ENCODE results near the gene DLST. TPM values are rescaled to one million over a fixed set of nuclear protein-coding genes. Genes with fewer than 3 reads are reported as not detected.

The DLST gene
- total and polyA plus RNA-seq, 2 of the 4 experiments (the other 2 are of a cell fraction), result 58.6 to 119 TPM

DNA sequence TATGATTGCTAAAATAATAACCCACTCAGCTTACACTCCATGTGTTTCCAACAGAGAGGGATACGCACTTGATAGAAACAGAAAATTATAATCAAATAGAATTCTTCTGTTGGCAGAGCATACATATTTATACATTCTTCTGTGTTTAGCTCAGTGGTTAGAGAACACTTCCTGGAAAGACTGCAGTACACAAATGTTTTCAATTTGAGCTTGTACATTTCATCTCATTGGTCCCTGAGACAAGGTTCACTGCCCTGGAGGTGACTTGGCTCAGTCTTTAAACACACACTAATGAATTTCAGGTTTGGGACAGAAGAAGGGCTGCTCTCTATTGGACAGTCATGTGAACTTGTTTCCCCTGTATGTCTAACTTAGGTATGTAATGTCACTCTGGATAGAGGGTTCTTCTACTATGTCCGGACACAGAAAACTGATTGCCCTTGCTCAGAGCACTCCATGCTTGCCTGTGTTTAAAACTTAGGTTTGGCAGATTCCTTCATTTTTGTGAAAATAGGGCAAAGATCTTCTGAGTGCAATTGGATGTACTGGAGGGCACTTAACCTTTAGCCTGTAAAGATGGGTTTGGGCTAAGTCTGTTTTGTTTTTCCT lies 28.7 kb upstream of the DLST start (continued):
- TF ChIP-seq FOS (IDR thresholded peaks at IDR 0.05; ENCODE audit: low read depth, low read length), result no peak

DNA sequence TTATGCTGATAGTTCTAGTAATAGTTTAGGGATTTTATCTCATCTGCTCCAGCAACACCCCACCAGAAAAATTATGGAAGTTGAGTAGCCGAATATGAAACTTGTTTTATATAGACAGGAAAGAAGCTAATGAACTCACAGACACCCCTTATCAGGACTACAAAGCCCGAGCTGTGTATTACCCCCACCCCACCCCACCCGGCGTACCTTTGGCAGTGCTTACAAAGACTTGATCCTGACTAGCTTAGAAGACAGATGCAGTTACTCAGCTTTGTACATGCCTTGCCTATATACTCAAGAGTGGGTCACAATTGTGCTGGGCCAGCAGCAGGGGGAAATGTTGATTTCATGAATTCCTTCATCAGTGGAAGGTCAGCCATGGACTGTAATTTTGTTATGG lies 28.1 kb upstream of the DLST start:
- Histone ChIP-seq H2BK120ac (ENCODE audit: low read depth, low read length) (peak overlapping the region; percentile 81), H3K56ac (ENCODE audit: extremely low read depth, insufficient read depth, low read length) (no peak overlapping the region), H4K20me1 (ENCODE audit: insufficient read depth, low read length) (peaks cover 3% of the 10 kb centered on the region; the same call in 1 of the 2 replicates), H3K27ac (ENCODE audit: insufficient read depth, low read length) (peak overlapping the region; percentile 96; the same call in 1 of the 2 replicates), H3K36me3 (ENCODE audit: control insufficient read depth, insufficient read depth, low read length) (no peaks in the 10 kb centered on the region), H4K8ac (ENCODE audit: low read depth in 2 of 2, low read length in 2 of 2) (peak overlapping the region in 1 of 2 experiments; percentile 11; a peak in 1 of 4 replicates), H2AK9ac (replicated peaks; ENCODE audit: low read depth, low read length, poor library complexity) (peak overlapping the region; percentile 3), H3K4me1 (ENCODE audit: control insufficient read depth, insufficient read depth, low read length) (peaks cover 22% of the 10 kb centered on the region), H3K79me1 (ENCODE audit: low read depth in 1 of 2, low read length in 2 of 2) (peaks cover 0 to 4% of the 10 kb centered on the region in 2 experiments; a peak in 1 of 4 replicates), H3K18ac (ENCODE audit: low read depth, low read length) (peak overlapping the region; percentile 90), H3K4me3 (ENCODE audit: insufficient read depth, low read depth, low read length) (no peak overlapping the region), H2BK15ac (ENCODE audit: low read depth, low read length) (peak overlapping the region; percentile 24; the same call in 1 of the 3 replicates), H3K9ac (ENCODE audit: low read depth, low read length) (peak overlapping the region; percentile 19; the same call in 1 of the 2 replicates), H3K9me3 (ENCODE audit: control insufficient read depth, insufficient read depth, low read length) (no peaks in the 10 kb centered on the region), H3K23ac (ENCODE audit: low read depth, low read length) (peak overlapping the region; percentile 48), H2BK20ac (ENCODE audit: low read depth, low read length) (peak overlapping the region; percentile 75), H2AFZ (replicated peaks; ENCODE audit: low read length, poor library complexity) (no peak overlapping the region), H3K9me1 (ENCODE audit: insufficient read depth, low read length) (peaks cover 15% of the 10 kb centered on the region), H3K14ac (replicated peaks; ENCODE audit: low read depth, low read length) (peak overlapping the region; percentile 46; the same call in 1 of the 2 replicates), H3K4me2 (ENCODE audit: low read depth, low read length) (peak overlapping the region; percentile 72), H2AK5ac (ENCODE audit: low read depth, low read length) (peak overlapping the region; percentile 60; the same call in 1 of the 2 replicates), H4K5ac (ENCODE audit: low read depth, low read length) (peak overlapping the region; percentile 56; the same call in 1 of the 2 replicates), H2BK5ac (ENCODE audit: low read depth, low read length, poor library complexity, severe bottlenecking) (peak overlapping the region; percentile 89), H3K27me3 (ENCODE audit: control insufficient read depth, insufficient read depth, low read length) (no peaks in the 10 kb centered on the region), H4K91ac (ENCODE audit: insufficient read depth, low read depth, low read length) (peak overlapping the region; percentile 54; the same call in 1 of the 2 replicates), H3K4ac (ENCODE audit: low read depth, low read length) (peak overlapping the region; percentile 81)
- CTCF ChIA-PET, result no interaction called here
- dilution Hi-C loops (cut with HindIII; ENCODE audit: low sequenced_read_pairs, unreplicated experiment), result no loop called here
- peak; percentile 25 for ATAC-seq (ENCODE audit: low read depth)
- TF ChIP-seq RFX5 (IDR thresholded peaks at IDR 0.05; ENCODE audit: low read depth, low read length) (no peak), POLR2A (IDR thresholded peaks at IDR 0.05; ENCODE audit: low read depth, low read length) (no peak), MAZ (IDR thresholded peaks at IDR 0.05; ENCODE audit: borderline replicate concordance, low read depth, low read length) (no peak), FOS (IDR thresholded peaks at IDR 0.05; ENCODE audit: low read depth, low read length) (no peak), CEBPB (IDR thresholded peaks at IDR 0.05; ENCODE audit: low read depth, low read length) (no peak), SMC3 (IDR thresholded peaks at IDR 0.05; ENCODE audit: low read depth, low read length) (no peak), CHD1 (IDR thresholded peaks at IDR 0.05; ENCODE audit: low read depth, low read length) (no peak), RCOR1 (IDR thresholded peaks at IDR 0.05; ENCODE audit: insufficient replicate concordance, low read length) (no peak), MAFK (IDR thresholded peaks at IDR 0.05; ENCODE audit: low read depth, low read length) (no peak)
- TF ChIP-seq, protein P1, sequence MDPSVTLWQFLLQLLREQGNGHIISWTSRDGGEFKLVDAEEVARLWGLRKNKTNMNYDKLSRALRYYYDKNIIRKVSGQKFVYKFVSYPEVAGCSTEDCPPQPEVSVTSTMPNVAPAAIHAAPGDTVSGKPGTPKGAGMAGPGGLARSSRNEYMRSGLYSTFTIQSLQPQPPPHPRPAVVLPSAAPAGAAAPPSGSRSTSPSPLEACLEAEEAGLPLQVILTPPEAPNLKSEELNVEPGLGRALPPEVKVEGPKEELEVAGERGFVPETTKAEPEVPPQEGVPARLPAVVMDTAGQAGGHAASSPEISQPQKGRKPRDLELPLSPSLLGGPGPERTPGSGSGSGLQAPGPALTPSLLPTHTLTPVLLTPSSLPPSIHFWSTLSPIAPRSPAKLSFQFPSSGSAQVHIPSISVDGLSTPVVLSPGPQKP (IDR thresholded peaks at IDR 0.05; ENCODE audit: borderline replicate concordance, low read depth, low read length), result no peak
- TF ChIP-seq, protein P2, sequence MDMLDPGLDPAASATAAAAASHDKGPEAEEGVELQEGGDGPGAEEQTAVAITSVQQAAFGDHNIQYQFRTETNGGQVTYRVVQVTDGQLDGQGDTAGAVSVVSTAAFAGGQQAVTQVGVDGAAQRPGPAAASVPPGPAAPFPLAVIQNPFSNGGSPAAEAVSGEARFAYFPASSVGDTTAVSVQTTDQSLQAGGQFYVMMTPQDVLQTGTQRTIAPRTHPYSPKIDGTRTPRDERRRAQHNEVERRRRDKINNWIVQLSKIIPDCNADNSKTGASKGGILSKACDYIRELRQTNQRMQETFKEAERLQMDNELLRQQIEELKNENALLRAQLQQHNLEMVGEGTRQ (IDR thresholded peaks at IDR 0.05; ENCODE audit: low read depth, low read length), result no peak
- TF ChIP-seq, protein P3, sequence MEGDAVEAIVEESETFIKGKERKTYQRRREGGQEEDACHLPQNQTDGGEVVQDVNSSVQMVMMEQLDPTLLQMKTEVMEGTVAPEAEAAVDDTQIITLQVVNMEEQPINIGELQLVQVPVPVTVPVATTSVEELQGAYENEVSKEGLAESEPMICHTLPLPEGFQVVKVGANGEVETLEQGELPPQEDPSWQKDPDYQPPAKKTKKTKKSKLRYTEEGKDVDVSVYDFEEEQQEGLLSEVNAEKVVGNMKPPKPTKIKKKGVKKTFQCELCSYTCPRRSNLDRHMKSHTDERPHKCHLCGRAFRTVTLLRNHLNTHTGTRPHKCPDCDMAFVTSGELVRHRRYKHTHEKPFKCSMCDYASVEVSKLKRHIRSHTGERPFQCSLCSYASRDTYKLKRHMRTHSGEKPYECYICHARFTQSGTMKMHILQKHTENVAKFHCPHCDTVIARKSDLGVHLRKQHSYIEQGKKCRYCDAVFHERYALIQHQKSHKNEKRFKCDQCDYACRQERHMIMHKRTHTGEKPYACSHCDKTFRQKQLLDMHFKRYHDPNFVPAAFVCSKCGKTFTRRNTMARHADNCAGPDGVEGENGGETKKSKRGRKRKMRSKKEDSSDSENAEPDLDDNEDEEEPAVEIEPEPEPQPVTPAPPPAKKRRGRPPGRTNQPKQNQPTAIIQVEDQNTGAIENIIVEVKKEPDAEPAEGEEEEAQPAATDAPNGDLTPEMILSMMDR (conservative IDR thresholded peaks at IDR 0.05; ENCODE audit: low read depth, low read length), result no peak
- in situ Hi-C loops (cut with MboI; ENCODE audit: low sequenced_read_pairs), result no loop called here
- POLR2A ChIA-PET (ENCODE audit: unreplicated experiment), result no interaction called here
- no TSS peak for BruUV-seq (replicated peaks)
- intact Hi-C loops (cut with micrococcal nuclease), result no loop called here
- no peak for DNase-seq
- no CpG with 5 or more reads among the region's 4 CpGs for WGBS, 2 experiments (ENCODE audit: extremely low coverage in 2 of 2, insufficient read length in 1 of 2)

Measured in IMR-90 (cell line).